Measurements from ENCODE around the gene UBE2F.

DNA sequence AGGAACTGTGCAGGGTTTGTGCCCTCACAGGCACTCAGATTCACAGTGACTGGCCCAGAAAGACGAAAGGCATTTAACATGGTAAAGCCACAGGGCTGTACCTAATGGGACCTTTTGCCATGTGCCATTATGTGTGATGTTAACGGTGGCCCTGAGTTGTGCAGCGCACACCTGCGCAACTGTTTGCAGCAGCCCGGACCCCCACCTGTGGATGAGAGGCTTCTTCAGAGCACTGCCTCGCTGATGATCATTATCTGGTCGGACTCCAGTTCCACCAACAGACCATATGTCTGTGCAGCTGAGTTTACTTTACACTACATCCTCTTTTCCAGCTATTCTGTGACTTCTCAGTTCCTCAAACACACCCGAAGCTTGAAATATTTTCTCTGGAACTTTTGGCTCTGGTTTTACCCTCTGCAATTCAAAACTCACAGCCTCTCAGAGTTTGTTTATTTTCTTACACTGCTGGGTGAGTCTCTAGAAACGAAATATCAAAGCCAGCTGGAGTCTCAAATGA is 35.6 kb upstream of the UBE2F start:
- TF ChIP-seq, protein P1, sequence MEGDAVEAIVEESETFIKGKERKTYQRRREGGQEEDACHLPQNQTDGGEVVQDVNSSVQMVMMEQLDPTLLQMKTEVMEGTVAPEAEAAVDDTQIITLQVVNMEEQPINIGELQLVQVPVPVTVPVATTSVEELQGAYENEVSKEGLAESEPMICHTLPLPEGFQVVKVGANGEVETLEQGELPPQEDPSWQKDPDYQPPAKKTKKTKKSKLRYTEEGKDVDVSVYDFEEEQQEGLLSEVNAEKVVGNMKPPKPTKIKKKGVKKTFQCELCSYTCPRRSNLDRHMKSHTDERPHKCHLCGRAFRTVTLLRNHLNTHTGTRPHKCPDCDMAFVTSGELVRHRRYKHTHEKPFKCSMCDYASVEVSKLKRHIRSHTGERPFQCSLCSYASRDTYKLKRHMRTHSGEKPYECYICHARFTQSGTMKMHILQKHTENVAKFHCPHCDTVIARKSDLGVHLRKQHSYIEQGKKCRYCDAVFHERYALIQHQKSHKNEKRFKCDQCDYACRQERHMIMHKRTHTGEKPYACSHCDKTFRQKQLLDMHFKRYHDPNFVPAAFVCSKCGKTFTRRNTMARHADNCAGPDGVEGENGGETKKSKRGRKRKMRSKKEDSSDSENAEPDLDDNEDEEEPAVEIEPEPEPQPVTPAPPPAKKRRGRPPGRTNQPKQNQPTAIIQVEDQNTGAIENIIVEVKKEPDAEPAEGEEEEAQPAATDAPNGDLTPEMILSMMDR (conservative IDR thresholded peaks at IDR 0.05; ENCODE audit: low read depth, low read length): no peak
- TF ChIP-seq POLR2A (IDR thresholded peaks at IDR 0.05; ENCODE audit: low read depth, low read length) (no peak), RCOR1 (IDR thresholded peaks at IDR 0.05; ENCODE audit: insufficient replicate concordance, low read length) (no peak), CHD1 (IDR thresholded peaks at IDR 0.05; ENCODE audit: low read depth, low read length) (no peak), CEBPB (IDR thresholded peaks at IDR 0.05; ENCODE audit: low read depth, low read length) (no peak), MAFK (IDR thresholded peaks at IDR 0.05; ENCODE audit: low read depth, low read length) (no peak), RFX5 (IDR thresholded peaks at IDR 0.05; ENCODE audit: low read depth, low read length) (no peak)
- TF ChIP-seq, protein P2, sequence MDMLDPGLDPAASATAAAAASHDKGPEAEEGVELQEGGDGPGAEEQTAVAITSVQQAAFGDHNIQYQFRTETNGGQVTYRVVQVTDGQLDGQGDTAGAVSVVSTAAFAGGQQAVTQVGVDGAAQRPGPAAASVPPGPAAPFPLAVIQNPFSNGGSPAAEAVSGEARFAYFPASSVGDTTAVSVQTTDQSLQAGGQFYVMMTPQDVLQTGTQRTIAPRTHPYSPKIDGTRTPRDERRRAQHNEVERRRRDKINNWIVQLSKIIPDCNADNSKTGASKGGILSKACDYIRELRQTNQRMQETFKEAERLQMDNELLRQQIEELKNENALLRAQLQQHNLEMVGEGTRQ (IDR thresholded peaks at IDR 0.05; ENCODE audit: low read depth, low read length): no peak
